Measurements from ENCODE around the gene IL1RAPL2. TPM values are rescaled to one million over a fixed set of nuclear protein-coding genes. Genes with fewer than 3 reads are reported as not detected.

IL1RAPL2 gene
- total RNA-seq, 4 donors from 2014 or later: not detected

DNA sequence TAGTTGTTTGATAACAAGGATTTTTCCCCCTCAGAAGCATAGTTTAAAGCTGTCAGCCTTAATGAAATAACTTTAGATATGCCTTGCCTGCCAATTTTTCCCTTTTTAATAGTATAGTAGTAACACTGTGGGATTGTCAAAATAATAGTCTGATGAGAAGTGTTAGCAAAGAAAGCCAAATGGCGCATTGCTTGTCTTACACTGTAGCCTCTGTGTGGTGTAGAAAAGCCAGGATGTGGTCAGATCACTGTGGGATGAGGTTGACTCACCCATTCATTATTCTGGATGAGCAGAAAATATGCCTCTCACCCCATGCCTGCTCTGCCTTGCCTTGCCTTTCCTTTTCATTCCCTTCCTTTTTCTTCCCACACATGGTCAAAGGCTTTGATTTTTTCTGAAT, 998.5 kb downstream of the IL1RAPL2 start:
- no peak overlapping the region for H3K4me3 ChIP-seq
- ATAC-seq (no peak), DNase-seq (no peak)
- no peaks in the 10 kb centered on the region for H3K27me3 ChIP-seq
- no peaks in the 10 kb centered on the region for H3K4me1 ChIP-seq
- in situ Hi-C loops (cut with MboI; ENCODE audit: low sequenced_read_pairs in 4 of 4) (no loop called here), intact Hi-C loops (cut with DNase I; ENCODE audit: low total_unique reads) (no loop called here)
- no peak overlapping the region for H3K27ac ChIP-seq
- TF ChIP-seq, protein P1, sequence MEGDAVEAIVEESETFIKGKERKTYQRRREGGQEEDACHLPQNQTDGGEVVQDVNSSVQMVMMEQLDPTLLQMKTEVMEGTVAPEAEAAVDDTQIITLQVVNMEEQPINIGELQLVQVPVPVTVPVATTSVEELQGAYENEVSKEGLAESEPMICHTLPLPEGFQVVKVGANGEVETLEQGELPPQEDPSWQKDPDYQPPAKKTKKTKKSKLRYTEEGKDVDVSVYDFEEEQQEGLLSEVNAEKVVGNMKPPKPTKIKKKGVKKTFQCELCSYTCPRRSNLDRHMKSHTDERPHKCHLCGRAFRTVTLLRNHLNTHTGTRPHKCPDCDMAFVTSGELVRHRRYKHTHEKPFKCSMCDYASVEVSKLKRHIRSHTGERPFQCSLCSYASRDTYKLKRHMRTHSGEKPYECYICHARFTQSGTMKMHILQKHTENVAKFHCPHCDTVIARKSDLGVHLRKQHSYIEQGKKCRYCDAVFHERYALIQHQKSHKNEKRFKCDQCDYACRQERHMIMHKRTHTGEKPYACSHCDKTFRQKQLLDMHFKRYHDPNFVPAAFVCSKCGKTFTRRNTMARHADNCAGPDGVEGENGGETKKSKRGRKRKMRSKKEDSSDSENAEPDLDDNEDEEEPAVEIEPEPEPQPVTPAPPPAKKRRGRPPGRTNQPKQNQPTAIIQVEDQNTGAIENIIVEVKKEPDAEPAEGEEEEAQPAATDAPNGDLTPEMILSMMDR (IDR thresholded peaks at IDR 0.05 in 4 of 5, conservative IDR thresholded peaks at IDR 0.05 in 1 of 5): no peak
- no peaks in the 10 kb centered on the region for H3K36me3 ChIP-seq
- no peaks in the 10 kb centered on the region for H3K9me3 ChIP-seq

DNA sequence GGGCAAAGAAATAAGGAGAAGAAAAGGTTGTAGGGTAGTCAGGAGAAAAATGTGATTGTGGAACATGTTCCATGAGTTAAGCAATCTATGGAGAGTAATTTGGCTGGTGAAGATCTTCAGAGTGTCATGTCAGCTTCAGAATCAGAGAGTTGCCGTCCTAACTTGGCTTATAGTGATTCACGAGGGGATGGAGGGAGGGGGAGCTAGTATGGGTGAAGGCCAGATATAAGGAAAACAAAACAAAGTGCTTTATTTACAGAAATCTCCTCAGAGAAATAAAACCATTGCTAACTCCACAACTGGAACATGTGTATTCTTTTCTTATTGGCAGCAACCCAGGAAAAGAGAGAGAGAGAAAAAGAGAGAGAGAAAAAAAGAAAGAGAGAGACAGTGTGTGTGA, 999.9 kb downstream of the IL1RAPL2 start:
- Histone ChIP-seq H3K4me3 (no peak overlapping the region), H3K36me3 (no peaks in the 10 kb centered on the region), H3K27me3 (no peaks in the 10 kb centered on the region), H3K27ac (no peak overlapping the region), H3K4me1 (no peaks in the 10 kb centered on the region), H3K9me3 (no peaks in the 10 kb centered on the region)
- in situ Hi-C loops (cut with MboI; ENCODE audit: low sequenced_read_pairs in 4 of 4): no loop called here
- no peak for TF ChIP-seq POLR2A (IDR thresholded peaks at IDR 0.05)
- TF ChIP-seq, protein P1 (IDR thresholded peaks at IDR 0.05 in 4 of 5, conservative IDR thresholded peaks at IDR 0.05 in 1 of 5): no peak
- DNase-seq (no peak), ATAC-seq (no peak)
- intact Hi-C loops (cut with DNase I; ENCODE audit: low total_unique reads): no loop called here

DNA sequence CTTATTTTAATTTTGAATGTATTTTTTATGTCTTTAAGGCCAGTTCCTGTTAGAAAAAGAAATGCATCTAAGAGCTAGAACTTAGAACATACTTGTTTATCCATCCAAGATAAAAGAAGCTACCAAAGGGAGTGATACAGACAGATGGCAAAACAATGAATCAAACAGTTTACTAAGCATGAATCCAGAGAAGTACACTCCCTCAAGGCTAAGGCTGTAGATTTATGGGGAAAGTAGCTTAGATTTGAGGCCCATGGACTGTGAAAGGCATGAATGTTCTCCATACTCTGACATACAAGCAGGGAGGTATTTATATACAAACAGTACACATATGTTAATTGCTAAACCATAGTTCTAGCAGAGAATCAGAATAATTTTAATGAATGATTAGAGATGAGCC, 1001.1 kb downstream of the IL1RAPL2 start:
- no peaks in the 10 kb centered on the region for H3K9me3 ChIP-seq
- H3K27me3 ChIP-seq: no peaks in the 10 kb centered on the region
- H3K27ac ChIP-seq: no peak overlapping the region
- ATAC-seq (no peak), DNase-seq (no peak)
- no peaks in the 10 kb centered on the region for H3K36me3 ChIP-seq
- in situ Hi-C loops (cut with MboI; ENCODE audit: low sequenced_read_pairs in 4 of 4): no loop called here
- intact Hi-C loops (cut with DNase I; ENCODE audit: low total_unique reads): no loop called here
- H3K4me3 ChIP-seq: no peak overlapping the region
- no peaks in the 10 kb centered on the region for H3K4me1 ChIP-seq
- no peak for TF ChIP-seq POLR2A (IDR thresholded peaks at IDR 0.05)
- TF ChIP-seq, protein P1 (IDR thresholded peaks at IDR 0.05 in 4 of 5, conservative IDR thresholded peaks at IDR 0.05 in 1 of 5): no peak

DNA sequence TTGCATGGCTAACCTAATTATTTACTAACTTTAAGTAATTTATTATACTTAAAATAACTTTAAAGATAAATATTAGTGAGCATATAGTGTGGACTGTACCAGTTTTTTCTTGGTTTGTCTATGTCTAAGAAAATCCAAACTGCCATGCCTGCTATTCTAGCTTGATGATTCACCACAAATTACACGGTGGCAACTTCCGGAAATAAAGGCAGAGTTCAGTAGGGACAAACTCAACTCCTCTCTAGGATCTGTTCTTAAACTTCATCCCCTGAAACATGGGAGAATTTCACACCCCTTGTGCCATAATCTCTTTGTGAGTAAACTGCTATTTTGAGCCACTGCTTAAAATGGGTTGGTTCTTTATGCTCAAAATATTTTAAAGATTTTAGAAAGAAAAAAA, 1042.7 kb downstream of the IL1RAPL2 start:
- ATAC-seq (peak; percentile 66 to 70), DNase-seq (no peak)
- in situ Hi-C loops (cut with MboI; ENCODE audit: low sequenced_read_pairs in 4 of 4) (no loop called here), intact Hi-C loops (cut with DNase I; ENCODE audit: low total_unique reads) (no loop called here)
- Histone ChIP-seq H3K9me3 (no peaks in the 10 kb centered on the region), H3K27me3 (no peaks in the 10 kb centered on the region), H3K27ac (no peak overlapping the region), H3K36me3 (no peaks in the 10 kb centered on the region), H3K4me1 (no peaks in the 10 kb centered on the region), H3K4me3 (no peak overlapping the region)
- TF ChIP-seq POLR2A (IDR thresholded peaks at IDR 0.05): no peak
- TF ChIP-seq, protein P1 (IDR thresholded peaks at IDR 0.05 in 4 of 5, conservative IDR thresholded peaks at IDR 0.05 in 1 of 5): no peak

DNA sequence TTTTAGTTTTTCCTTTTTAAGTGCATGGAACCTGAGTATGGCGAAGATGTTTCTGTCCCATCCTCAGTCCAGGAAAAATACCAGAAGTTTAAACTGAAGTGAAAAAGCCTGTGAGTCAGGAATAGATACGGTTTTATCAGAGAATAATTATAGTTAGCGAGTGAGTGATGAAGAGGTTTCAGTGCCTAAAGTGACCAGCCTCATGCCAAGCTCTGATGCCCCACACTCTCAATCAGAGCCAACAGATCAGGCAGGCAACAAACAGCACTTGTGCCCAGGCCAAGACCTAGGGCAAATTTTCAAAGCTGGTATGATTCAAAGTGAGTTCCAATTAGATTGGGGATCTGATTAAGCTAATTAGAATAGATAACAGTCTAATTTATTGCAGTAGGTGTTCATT, 1043.5 kb downstream of the IL1RAPL2 start:
- in situ Hi-C loops (cut with MboI; ENCODE audit: low sequenced_read_pairs in 4 of 4) (no loop called here), intact Hi-C loops (cut with DNase I; ENCODE audit: low total_unique reads) (no loop called here)
- no peak for TF ChIP-seq POLR2A (IDR thresholded peaks at IDR 0.05)
- TF ChIP-seq, protein P1 (IDR thresholded peaks at IDR 0.05 in 4 of 5, conservative IDR thresholded peaks at IDR 0.05 in 1 of 5): no peak
- H3K36me3 ChIP-seq: no peaks in the 10 kb centered on the region
- H3K27me3 ChIP-seq: no peaks in the 10 kb centered on the region
- no peak for ATAC-seq
- H3K9me3 ChIP-seq: no peaks in the 10 kb centered on the region
- H3K4me3 ChIP-seq: no peak overlapping the region
- no peaks in the 10 kb centered on the region for H3K4me1 ChIP-seq
- H3K27ac ChIP-seq: no peak overlapping the region
- DNase-seq: no peak
